NCI-H146 treated with DMSO at 0.1 percent for 48 hours (cell line): ENCODE measurements around the gene IP6K2.

Source experiments
- DNase-seq: peaks from one replicate; lab custom pipeline; 2025; ENCODE audit not compliant: unreplicated experiment; lab: John Stamatoyannopoulos, UW

The IP6K2 gene

GRCh38 chr3:48641396-48641795, 75.6 kb downstream of the IP6K2 start:
- DNase-seq, result no peak

- no peak for DNase-seq
Measured at GRCh38 chr3:48639944-48640606, 76.9 kb downstream of the IP6K2 start.
